DND-41 (cell line): ENCODE data around the gene PPP1R10.

Experiments
- CTCF ChIP-seq: IDR thresholded peaks from 2 replicates; pipeline ENCODE4 v1.5.1; 2012; ENCODE audit warnings: borderline replicate concordance, low read length, moderate library complexity, mild to moderate bottlenecking; ENCODE audit not compliant: poor library complexity, severe bottlenecking; ENCODE audit errors: extremely low read depth
- EZH2 ChIP-seq: IDR thresholded peaks from 3 replicates; pipeline ENCODE4 v1.6.1; 2012; ENCODE audit warnings: borderline replicate concordance, low read depth, mild to moderate bottlenecking, moderate library complexity, low read length, inconsistent platforms; ENCODE audit not compliant: severe bottlenecking

DNA sequence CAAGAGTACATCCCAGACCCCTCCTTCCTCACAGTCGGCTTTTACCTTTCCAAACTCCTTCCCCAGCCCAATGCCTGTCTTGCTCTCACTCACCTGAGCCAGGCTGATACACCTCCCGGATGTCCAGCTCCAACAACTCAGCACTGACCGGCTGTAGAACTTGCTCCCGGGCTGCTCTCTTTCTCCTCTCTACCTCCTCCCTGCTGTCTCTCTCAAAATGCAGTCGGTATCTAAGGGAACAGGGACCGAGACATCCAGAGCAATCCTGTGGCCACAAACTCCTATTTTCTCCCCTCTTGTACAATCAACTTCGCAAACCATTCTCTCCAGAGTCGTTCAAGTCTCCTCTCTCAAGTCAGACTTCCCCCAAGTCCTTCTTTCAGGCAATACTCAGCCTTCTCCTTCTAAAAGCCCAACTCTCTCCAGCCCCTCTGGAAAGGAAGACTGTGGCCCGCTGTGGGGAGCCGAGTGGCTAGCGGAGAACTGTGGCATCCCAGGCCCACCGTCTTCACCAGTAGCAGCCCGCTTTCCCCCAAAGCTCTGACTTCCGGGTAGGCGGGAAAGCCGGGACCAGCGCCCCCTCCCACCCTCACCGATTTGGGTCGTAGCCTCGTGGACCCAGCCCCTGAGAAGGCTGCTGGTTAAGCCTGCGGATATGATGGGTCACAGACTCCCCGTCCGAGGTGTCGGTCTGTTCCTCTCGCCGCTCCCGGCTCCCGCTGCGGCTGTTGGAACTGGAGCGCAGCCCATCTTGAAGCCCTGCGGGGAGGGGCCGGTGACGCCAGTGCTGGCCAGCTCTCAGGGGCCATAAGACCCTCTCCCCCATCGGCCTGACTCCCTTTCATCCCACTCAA lies 61.9 kb downstream of the PPP1R10 start:
- no peak for TF ChIP-seq CTCF
- no peak for TF ChIP-seq EZH2
